Skeletal muscle tissue (tissue), 4 donors: Measurements from ENCODE around the gene XRCC5. TPM values are rescaled to one million over a fixed set of nuclear protein-coding genes. Genes with fewer than 3 reads are reported as not detected.

Experiments used
- H3K27ac ChIP-seq: one replicate; pipeline ENCODE4 v1.7.0; 2013; ENCODE audit warnings: mild to moderate bottlenecking, low read depth, low read length, inconsistent platforms
- H3K27me3 ChIP-seq, 3 donors: one replicate each; pipeline ENCODE4 v1.7.0; 2013; ENCODE audit warnings: low read length in 3 of 3; ENCODE audit not compliant: control insufficient read depth in 3 of 3, insufficient read depth in 3 of 3
- H3K36me3 ChIP-seq, 3 donors: one replicate each; pipeline ENCODE4 v1.7.0; 2013; ENCODE audit warnings: low read length in 3 of 3; ENCODE audit not compliant: control insufficient read depth in 3 of 3, insufficient read depth in 3 of 3
- H3K4me1 ChIP-seq, 3 donors: one replicate each; pipeline ENCODE4 v1.7.0; 2013; ENCODE audit warnings: low read length in 3 of 3, mild to moderate bottlenecking in 3 of 3; ENCODE audit not compliant: control insufficient read depth in 3 of 3, insufficient read depth in 3 of 3
- H3K4me3 ChIP-seq, 3 donors: one replicate each; pipeline ENCODE4 v1.7.0; 2013; ENCODE audit warnings: low read length in 3 of 3
- H3K9ac ChIP-seq, 3 donors: one replicate each; pipeline ENCODE4 v1.7.0; 2013; ENCODE audit warnings: low read length in 3 of 3, mild to moderate bottlenecking in 3 of 3, moderate library complexity in 2 of 3, low read depth in 1 of 3
- H3K9me3 ChIP-seq, 3 donors: one replicate each; pipeline ENCODE4 v1.7.0; 2013; ENCODE audit warnings: low read length in 3 of 3; ENCODE audit not compliant: control insufficient read depth in 3 of 3
- total RNA-seq: library from RNA; depleted of rRNA; stranded (reverse); fragments of >200 nt; gene quantifications from one replicate; pipeline ENCODE4 v1.2.3, GENCODE V29; 2014
- donor health status: Osteomylitis.

The XRCC5 gene
- total RNA-seq, 1 donor from 2014 or later, result 188 TPM

GRCh38 chr2:216104691-216105090 lies 4.5 kb upstream of the XRCC5 start:
- no peak overlapping the region for H3K27ac ChIP-seq
- no peaks in the 10 kb centered on the region for H3K4me1 ChIP-seq
- H3K9me3 ChIP-seq, result no peaks in the 10 kb centered on the region
- H3K27me3 ChIP-seq, result peaks cover 0 to 7% (median 0%) of the 10 kb centered on the region in 3 donors
- H3K9ac ChIP-seq, result no peak overlapping the region
- no peaks in the 10 kb centered on the region for H3K36me3 ChIP-seq
- H3K4me3 ChIP-seq, result no peak overlapping the region

- Histone ChIP-seq H3K36me3 (peaks cover 0 to 11% (median 3%) of the 10 kb centered on the region in 3 donors), H3K27ac (no peak overlapping the region), H3K9ac (no peak overlapping the region), H3K27me3 (peaks cover 0 to 7% (median 0%) of the 10 kb centered on the region in 3 donors), H3K4me1 (peaks cover 4 to 10% (median 8%) of the 10 kb centered on the region in 3 donors), H3K9me3 (no peaks in the 10 kb centered on the region), H3K4me3 (no peak overlapping the region)
Measured at GRCh38 chr2:216107320-216107719, 1.8 kb upstream of the XRCC5 start.

GRCh38 chr2:216107760-216108159 lies 1.4 kb upstream of the XRCC5 start:
- no peak overlapping the region for H3K9ac ChIP-seq
- peaks cover 0 to 7% (median 0%) of the 10 kb centered on the region in 3 donors for H3K27me3 ChIP-seq
- no peak overlapping the region for H3K27ac ChIP-seq
- H3K36me3 ChIP-seq, result peaks cover 0 to 12% (median 3%) of the 10 kb centered on the region in 3 donors
- H3K9me3 ChIP-seq, result no peaks in the 10 kb centered on the region
- peaks cover 4 to 10% (median 8%) of the 10 kb centered on the region in 3 donors for H3K4me1 ChIP-seq
- H3K4me3 ChIP-seq, result no peak overlapping the region

GRCh38 chr2:216108310-216108966 lies 710 bp upstream of the XRCC5 start:
- Histone ChIP-seq H3K4me3 (peak overlapping the region in 2 of 3 donors; percentile 52 to 57), H3K9me3 (no peaks in the 10 kb centered on the region), H3K36me3 (peaks cover under 1 to 18% (median 5%) of the 10 kb centered on the region in 3 donors), H3K27me3 (peaks cover 0 to 7% (median 0%) of the 10 kb centered on the region in 3 donors), H3K4me1 (peaks cover 4 to 10% (median 8%) of the 10 kb centered on the region in 3 donors), H3K9ac (peak overlapping the region; percentile 26 to 57 (median 45)), H3K27ac (no peak overlapping the region)

GRCh38 chr2:216109962-216110614 lies 940 bp downstream of the XRCC5 start:
- Histone ChIP-seq H3K9ac (peak overlapping the region; percentile 98 to 99 (median 98)), H3K36me3 (peaks cover 6 to 26% (median 6%) of the 10 kb centered on the region in 3 donors), H3K4me3 (peak overlapping the region; percentile 91 to 99 (median 98)), H3K27me3 (peaks cover 0 to 7% (median 0%) of the 10 kb centered on the region in 3 donors), H3K4me1 (peaks cover 8 to 16% (median 13%) of the 10 kb centered on the region in 3 donors), H3K27ac (peak overlapping the region; percentile 90), H3K9me3 (no peaks in the 10 kb centered on the region)

- no peak overlapping the region for H3K27ac ChIP-seq
- H3K9me3 ChIP-seq, result no peaks in the 10 kb centered on the region
- H3K4me1 ChIP-seq, result peaks cover 8 to 21% (median 18%) of the 10 kb centered on the region in 3 donors
- H3K9ac ChIP-seq, result peak overlapping the region in 2 of 3 donors; percentile 33 to 99
- peak overlapping the region in 2 of 3 donors; percentile 91 to 99 for H3K4me3 ChIP-seq
- H3K36me3 ChIP-seq, result peaks cover 6 to 26% (median 6%) of the 10 kb centered on the region in 3 donors
- H3K27me3 ChIP-seq, result peaks cover 0 to 2% (median 0%) of the 10 kb centered on the region in 3 donors
Measured at GRCh38 chr2:216110620-216111019, 1.5 kb downstream of the XRCC5 start.

- H3K9me3 ChIP-seq, result no peaks in the 10 kb centered on the region
- no peaks in the 10 kb centered on the region for H3K27me3 ChIP-seq
- H3K4me3 ChIP-seq, result no peak overlapping the region
- no peak overlapping the region for H3K9ac ChIP-seq
- H3K36me3 ChIP-seq, result peaks cover 6 to 26% (median 6%) of the 10 kb centered on the region in 3 donors
- H3K27ac ChIP-seq, result no peak overlapping the region
- H3K4me1 ChIP-seq, result peaks cover 8 to 25% (median 19%) of the 10 kb centered on the region in 3 donors
Measured at GRCh38 chr2:216111122-216111521, 2.0 kb downstream of the XRCC5 start.

GRCh38 chr2:216112926-216113325 lies 3.8 kb downstream of the XRCC5 start:
- no peak overlapping the region for H3K9ac ChIP-seq
- H3K27me3 ChIP-seq, result no peaks in the 10 kb centered on the region
- H3K9me3 ChIP-seq, result no peaks in the 10 kb centered on the region
- no peak overlapping the region for H3K4me3 ChIP-seq
- peaks cover 8 to 27% (median 19%) of the 10 kb centered on the region in 3 donors for H3K4me1 ChIP-seq
- no peak overlapping the region for H3K27ac ChIP-seq
- H3K36me3 ChIP-seq, result peaks cover 8 to 39% (median 12%) of the 10 kb centered on the region in 3 donors

GRCh38 chr2:216113572-216113971 lies 4.4 kb downstream of the XRCC5 start:
- peaks cover 8 to 27% (median 19%) of the 10 kb centered on the region in 3 donors for H3K4me1 ChIP-seq
- H3K4me3 ChIP-seq, result no peak overlapping the region
- no peaks in the 10 kb centered on the region for H3K27me3 ChIP-seq
- peaks cover 8 to 43% (median 18%) of the 10 kb centered on the region in 3 donors for H3K36me3 ChIP-seq
- H3K9ac ChIP-seq, result no peak overlapping the region
- no peaks in the 10 kb centered on the region for H3K9me3 ChIP-seq
- no peak overlapping the region for H3K27ac ChIP-seq

GRCh38 chr2:216114382-216114713 lies 5.2 kb downstream of the XRCC5 start:
- peaks cover 8 to 49% (median 21%) of the 10 kb centered on the region in 3 donors for H3K36me3 ChIP-seq
- no peak overlapping the region for H3K9ac ChIP-seq
- no peaks in the 10 kb centered on the region for H3K27me3 ChIP-seq
- peak overlapping the region in 1 of 3 donors; percentile 18 for H3K4me3 ChIP-seq
- H3K9me3 ChIP-seq, result no peaks in the 10 kb centered on the region
- H3K4me1 ChIP-seq, result peaks cover 8 to 27% (median 19%) of the 10 kb centered on the region in 3 donors
- peak overlapping the region; percentile 1 for H3K27ac ChIP-seq
